Neural crest cell (in vitro differentiated cells): ENCODE data around the gene SYNE2. TPM values are rescaled to one million over a fixed set of nuclear protein-coding genes. Genes with fewer than 3 reads are reported as not detected.

Experiments used
- DNase-seq: peaks from one replicate; pipeline ENCODE4 v3.0.0; 2021; ENCODE audit warnings: low read depth, mixed read lengths, low spot score
- H3K27ac Mint-ChIP-seq: one replicate; pipeline ENCODE4 v1.8.0; 2021; ENCODE audit warnings: mild to moderate bottlenecking, mixed read lengths; ENCODE audit not compliant: unreplicated experiment
- H3K27me3 Mint-ChIP-seq: 2 replicates; pipeline ENCODE4 v1.8.0; 2021; ENCODE audit warnings: low read depth, mild to moderate bottlenecking, mixed read lengths
- H3K36me3 Mint-ChIP-seq: 2 replicates; pipeline ENCODE4 v1.8.0; 2021; ENCODE audit warnings: low read depth, mild to moderate bottlenecking, mixed read lengths
- H3K4me1 Mint-ChIP-seq: 2 replicates; pipeline ENCODE4 v1.8.0; 2021; ENCODE audit warnings: mixed read lengths
- H3K4me3 Mint-ChIP-seq: one replicate; pipeline ENCODE4 v1.8.0; 2021; ENCODE audit warnings: mild to moderate bottlenecking, mixed read lengths
- H3K9me3 Mint-ChIP-seq: 2 replicates; pipeline ENCODE4 v1.8.0; 2021; ENCODE audit warnings: mixed read lengths
- CTCF ChIP-seq: fragments of 200-600 bp; sonication (generic); conservative IDR thresholded peaks from 2 replicates; pipeline ENCODE4 v1.5.0; 2021; ENCODE audit warnings: antibody characterized with exemption, mild to moderate bottlenecking
- total RNA-seq: library from RNA; stranded (reverse); gene quantifications from 2 replicates; pipeline ENCODE4 v1.2.1, GENCODE V29; 2021

SYNE2 gene
- total RNA-seq, 1 donor from 2014 or later = 84.8 TPM

GRCh38 chr14:63952053-63952932, 99.5 kb downstream of the SYNE2 start:
- Mint-ChIP-seq H3K4me1 (no peaks in the 10 kb centered on the region), H3K36me3 (peaks cover 11% of the 10 kb centered on the region), H3K9me3 (no peaks in the 10 kb centered on the region), H3K4me3 (no peak overlapping the region), H3K27me3 (no peaks in the 10 kb centered on the region), H3K27ac (no peak overlapping the region)
- no peak for TF ChIP-seq CTCF
- DNase-seq = no peak

- no peaks in the 10 kb centered on the region for H3K27me3 Mint-ChIP-seq
- no peak overlapping the region for H3K4me3 Mint-ChIP-seq
- no peaks in the 10 kb centered on the region for H3K9me3 Mint-ChIP-seq
- H3K27ac Mint-ChIP-seq = no peak overlapping the region
- no peak for DNase-seq
- TF ChIP-seq CTCF = no peak
- peaks cover 11% of the 10 kb centered on the region for H3K36me3 Mint-ChIP-seq
- no peaks in the 10 kb centered on the region for H3K4me1 Mint-ChIP-seq
Observed at GRCh38 chr14:63952933-63953437, 100.2 kb downstream of the SYNE2 start.

GRCh38 chr14:63956326-63956725, 103.5 kb downstream of the SYNE2 start:
- DNase-seq = no peak
- no peak overlapping the region for H3K27ac Mint-ChIP-seq
- no peak overlapping the region for H3K4me3 Mint-ChIP-seq
- no peaks in the 10 kb centered on the region for H3K4me1 Mint-ChIP-seq
- H3K27me3 Mint-ChIP-seq = no peaks in the 10 kb centered on the region
- TF ChIP-seq CTCF = no peak
- peaks cover 10% of the 10 kb centered on the region for H3K36me3 Mint-ChIP-seq
- no peaks in the 10 kb centered on the region for H3K9me3 Mint-ChIP-seq

GRCh38 chr14:63960926-63961567, 108.2 kb downstream of the SYNE2 start:
- H3K27ac Mint-ChIP-seq = no peak overlapping the region

GRCh38 chr14:63962906-63963305, 110.1 kb downstream of the SYNE2 start:
- no peak overlapping the region for H3K27ac Mint-ChIP-seq
- H3K36me3 Mint-ChIP-seq = peaks cover 3% of the 10 kb centered on the region
- TF ChIP-seq CTCF = no peak
- DNase-seq = no peak
- H3K9me3 Mint-ChIP-seq = no peaks in the 10 kb centered on the region
- no peak overlapping the region for H3K4me3 Mint-ChIP-seq
- H3K27me3 Mint-ChIP-seq = no peaks in the 10 kb centered on the region
- no peaks in the 10 kb centered on the region for H3K4me1 Mint-ChIP-seq

More at GRCh38 chr14:63960926-63961567, 108.2 kb downstream of the SYNE2 start:
- Mint-ChIP-seq H3K9me3 (no peaks in the 10 kb centered on the region), H3K27me3 (no peaks in the 10 kb centered on the region), H3K36me3 (peaks cover 6% of the 10 kb centered on the region), H3K4me3 (no peak overlapping the region), H3K4me1 (no peaks in the 10 kb centered on the region)
- no peak for TF ChIP-seq CTCF
- no peak for DNase-seq
